RPMI7951 (cell line): ENCODE data around the gene HLA-DOA. TPM values are rescaled to one million over a fixed set of nuclear protein-coding genes. Genes with fewer than 3 reads are reported as not detected.

Experiments used
- DNase-seq: peaks from one replicate; pipeline ENCODE4 v3.0.0-alpha.2; 2012; ENCODE audit warnings: low read depth
- total RNA-seq: library from RNA; depleted of rRNA; stranded (reverse); fragments of >200 nt; shearing (Covaris generic); gene quantifications from 2 replicates; pipeline ENCODE4 v1.2.3, GENCODE V29; 2014

HLA-DOA gene
- total RNA-seq, 1 experiment from 2014 or later: not detected

DNA sequence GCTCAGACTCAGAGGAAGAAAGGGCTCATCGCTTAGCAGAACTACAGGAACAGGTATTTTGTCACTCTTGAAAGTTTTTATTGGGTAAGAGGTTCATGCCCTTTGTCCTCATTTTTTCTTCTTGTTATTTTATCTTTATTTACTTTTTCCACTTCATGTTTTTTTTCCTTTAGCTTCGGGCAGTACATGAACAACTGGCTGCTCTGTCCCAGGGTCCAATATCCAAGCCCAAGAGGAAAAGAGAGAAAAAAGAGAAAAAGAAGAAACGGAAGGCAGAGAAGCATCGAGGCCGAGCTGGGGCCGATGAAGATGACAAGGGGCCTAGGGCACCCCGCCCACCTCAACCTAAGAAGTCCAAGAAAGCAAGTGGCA is 31.5 kb downstream of the HLA-DOA start:
- DNase-seq: no peak

DNA sequence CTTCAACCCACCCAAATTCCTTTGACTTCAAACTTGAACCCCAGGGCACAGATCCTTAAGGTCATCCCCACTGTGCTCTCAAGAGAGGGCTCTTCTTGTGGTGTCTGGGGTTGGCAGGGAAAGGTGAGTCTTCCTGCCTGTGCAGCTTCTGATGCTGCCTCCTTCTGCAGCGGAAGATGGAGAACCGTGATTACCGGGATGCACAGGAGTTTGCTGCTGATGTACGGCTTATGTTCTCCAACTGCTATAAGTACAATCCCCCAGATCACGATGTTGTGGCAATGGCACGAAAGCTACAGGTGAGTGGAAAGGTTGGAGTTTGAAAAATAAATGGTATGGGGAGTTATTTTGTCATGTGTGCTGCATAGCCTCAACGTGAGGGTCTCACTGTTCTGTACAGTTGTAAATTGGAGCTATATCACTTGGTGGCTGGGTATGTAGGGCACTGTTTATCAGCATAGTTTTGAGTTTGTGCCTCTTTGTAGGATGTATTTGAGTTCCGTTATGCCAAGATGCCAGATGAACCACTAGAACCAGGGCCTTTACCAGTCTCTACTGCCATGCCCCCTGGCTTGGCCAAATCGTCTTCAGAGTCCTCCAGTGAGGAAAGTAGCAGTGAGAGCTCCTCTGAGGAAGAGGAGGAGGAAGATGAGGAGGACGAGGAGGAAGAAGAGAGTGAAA is 32.0 kb downstream of the HLA-DOA start:
- DNase-seq: no peak

DNA sequence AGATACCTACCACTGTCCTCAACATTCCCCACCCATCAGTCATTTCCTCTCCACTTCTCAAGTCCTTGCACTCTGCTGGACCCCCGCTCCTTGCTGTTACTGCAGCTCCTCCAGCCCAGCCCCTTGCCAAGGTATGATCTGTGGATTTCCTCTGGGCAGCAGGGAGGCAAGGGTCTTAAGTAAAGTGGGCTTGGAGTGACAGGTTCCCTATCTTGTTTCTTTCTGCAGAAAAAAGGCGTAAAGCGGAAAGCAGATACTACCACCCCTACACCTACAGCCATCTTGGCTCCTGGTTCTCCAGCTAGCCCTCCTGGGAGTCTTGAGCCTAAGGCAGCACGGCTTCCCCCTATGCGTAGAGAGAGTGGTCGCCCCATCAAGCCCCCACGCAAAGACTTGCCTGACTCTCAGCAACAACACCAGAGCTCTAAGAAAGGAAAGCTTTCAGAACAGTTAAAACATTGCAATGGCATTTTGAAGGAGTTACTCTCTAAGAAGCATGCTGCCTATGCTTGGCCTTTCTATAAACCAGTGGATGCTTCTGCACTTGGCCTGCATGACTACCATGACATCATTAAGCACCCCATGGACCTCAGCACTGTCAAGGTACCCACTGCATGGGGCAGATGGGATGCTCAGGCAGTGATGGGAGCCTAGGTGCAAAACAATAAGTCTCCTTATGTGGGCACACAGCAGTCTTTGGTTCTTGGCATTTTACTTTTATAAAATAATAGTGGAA is 32.9 kb downstream of the HLA-DOA start:
- DNase-seq: no peak

DNA sequence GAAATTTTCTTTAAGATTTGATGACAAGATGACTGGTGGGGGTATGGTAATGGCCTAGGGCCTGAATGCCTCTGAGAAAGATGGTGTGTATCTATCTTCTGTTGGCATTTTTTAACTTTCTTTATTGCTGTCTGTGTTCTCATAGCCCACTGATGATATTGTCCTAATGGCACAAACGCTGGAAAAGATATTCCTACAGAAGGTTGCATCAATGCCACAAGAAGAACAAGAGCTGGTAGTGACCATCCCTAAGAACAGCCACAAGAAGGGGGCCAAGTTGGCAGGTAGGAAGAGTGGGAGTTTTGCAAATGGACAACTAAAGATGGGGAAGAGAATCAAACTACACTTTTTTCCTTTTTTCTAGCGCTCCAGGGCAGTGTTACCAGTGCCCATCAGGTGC is 33.5 kb downstream of the HLA-DOA start:
- DNase-seq: no peak

DNA sequence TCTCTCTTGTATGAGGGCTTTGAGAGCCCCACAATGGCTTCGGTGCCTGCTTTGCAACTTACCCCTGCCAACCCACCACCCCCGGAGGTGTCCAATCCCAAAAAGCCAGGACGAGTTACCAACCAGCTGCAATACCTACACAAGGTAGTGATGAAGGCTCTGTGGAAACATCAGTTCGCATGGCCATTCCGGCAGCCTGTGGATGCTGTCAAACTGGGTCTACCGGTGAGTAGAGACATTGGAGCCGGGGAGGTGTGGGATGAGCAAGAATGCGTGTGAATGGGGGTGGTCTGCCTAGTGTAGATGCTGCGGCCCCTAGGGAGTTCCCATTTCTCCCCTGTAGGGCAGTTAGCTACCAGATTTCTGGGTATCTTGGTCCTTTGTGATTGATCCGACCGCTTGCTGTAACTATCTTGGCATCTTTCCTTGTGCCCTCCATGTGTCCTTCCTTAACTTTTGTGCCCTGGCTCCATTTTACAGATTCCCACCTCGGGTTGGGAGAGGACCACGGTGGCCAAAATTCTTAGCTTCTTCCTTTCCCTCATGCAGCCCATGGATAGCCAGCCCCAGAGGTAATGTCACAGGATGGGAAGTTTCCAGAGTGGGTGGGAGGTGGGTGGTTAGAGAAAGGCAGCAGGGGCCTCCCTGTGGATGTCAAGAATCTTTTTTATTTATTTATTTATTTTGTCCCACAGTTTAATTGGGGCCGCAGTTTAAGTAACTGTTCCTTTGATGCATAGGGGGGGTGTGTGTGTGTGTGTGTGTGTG is 34.7 kb downstream of the HLA-DOA start:
- no peak for DNase-seq

DNA sequence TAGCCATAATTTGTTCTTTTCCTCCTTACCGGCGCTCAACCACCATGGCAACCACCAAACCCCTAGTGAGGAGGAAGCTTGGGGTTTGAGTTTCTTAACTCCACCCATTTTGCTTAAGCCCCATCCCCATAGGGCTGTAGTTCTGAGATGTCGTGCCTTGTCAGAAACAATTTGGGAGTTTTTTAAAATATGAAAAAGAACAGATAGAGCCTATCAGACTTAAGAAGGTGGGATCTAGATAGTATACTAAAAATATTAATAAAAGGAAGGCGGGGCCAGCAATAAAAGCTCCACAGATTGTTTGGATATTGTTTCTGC is 35.4 kb downstream of the HLA-DOA start:
- peak; percentile 53 for DNase-seq

DNA sequence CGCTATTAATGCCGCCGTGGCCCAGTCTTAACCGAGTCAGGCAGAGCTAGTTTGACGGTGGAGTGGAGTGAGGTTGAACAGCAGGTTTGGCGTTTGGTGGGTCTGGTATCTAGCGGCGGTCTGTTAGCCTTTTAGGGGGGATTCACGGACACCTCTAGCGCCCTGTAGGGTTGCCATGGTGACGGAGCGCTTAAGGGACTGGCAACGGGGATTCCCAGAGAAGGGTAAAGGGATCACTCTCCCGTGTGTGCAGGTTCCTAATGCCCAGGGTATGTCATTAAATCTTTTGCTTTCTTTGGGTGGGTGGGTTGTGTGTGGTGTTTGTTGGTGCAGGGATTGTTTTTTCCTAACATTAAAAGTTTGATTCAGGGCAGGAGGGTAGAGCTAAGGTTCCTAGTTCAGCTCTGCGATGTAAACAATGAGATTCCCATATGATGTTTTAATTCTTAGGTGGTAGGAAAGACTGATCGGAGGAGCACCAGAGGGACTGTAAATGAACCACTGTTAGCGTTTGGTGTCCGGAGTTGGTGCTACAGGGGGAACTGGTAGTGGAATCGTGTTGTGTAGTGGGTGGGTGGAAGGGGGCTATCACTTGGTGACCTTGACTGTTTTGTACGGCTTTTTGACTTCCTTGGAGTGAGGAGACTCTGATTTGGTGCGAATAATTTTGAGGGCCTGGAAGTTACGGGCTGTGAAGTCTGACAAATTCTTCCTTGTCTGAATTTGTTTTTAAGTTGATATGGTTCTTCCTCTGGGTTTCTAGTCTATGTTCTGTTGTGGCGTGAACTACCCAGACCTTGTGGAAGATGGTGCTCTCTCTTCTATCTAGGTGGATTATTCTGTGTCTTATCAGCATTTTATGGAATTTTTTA is 36.0 kb downstream of the HLA-DOA start:
- peak; percentile 55 for DNase-seq

DNA sequence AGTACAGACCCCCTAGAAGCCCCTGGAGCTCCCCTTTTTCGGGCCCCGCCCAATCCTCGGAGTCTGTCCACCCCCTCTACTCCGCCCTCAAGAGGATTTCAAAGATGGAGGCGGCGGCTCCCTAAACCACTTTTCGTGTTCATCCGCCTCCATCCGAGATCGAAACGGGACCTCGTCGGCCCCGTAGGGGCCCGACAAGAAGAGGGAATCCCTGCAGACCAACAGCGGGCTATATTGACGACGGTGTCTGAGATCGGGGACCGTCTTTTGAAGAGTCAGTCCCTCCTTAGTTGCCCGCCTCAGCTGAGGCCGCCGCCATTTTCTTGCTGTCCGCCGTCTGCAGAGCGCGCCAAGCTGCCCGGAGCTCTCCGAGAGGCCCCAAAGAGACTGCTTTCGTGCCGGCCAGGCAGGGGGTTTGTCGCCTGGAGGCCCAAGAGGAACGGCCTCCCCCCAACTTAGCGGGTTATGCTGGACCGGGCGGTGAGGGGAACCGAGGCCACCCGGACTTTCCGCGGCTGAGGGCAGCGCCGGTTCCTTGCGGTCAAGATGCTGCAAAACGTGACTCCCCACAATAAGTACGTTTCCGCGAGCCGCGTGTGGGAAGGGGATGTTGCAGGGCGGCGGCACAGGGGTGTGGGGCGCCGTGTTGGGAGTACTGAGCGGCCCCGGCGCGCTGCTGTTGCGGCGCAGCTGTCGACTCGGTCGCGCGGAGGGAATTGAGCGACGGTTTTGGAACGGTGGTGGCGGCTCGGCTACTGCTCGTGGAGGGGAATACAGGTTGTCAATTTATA is 36.8 kb downstream of the HLA-DOA start:
- DNase-seq: no peak

DNA sequence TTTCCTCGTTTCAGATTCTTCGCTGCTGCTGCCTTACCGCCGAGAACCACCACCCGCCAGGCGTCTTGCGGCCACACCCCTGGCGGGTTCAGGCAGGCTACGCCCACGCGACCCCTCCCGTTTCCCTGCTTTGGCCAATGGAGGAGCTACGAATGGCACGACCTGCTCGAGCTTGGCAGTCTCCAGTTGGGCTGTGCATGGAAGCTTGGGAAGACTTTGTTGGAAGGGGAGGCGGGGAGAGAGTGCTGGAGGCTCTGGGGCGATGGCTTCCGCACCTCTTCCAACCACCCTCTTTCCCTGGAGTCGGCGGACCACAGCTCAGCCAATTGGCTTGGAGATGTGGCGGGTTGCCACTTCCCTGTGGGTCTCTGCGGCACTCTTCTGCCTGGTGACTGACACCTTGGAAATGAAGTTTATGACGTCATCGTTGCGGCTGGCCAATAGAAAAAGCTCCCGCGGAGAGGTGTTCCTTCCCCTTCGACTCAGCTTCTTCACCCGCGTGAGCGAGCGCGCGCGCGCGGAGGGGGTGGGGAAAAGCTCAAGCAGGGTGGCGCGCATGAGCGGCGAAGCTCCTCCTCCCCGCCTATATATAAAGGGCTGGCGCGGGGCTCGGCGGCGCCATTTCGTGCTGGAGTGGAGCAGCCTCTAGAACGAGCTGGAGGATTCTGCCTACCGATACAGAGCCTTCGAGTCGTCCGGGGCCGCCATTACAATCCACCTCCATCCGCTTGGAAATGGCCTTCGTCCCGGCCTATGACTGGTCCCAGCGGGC is 37.6 kb downstream of the HLA-DOA start:
- DNase-seq: peak; percentile 100

DNA sequence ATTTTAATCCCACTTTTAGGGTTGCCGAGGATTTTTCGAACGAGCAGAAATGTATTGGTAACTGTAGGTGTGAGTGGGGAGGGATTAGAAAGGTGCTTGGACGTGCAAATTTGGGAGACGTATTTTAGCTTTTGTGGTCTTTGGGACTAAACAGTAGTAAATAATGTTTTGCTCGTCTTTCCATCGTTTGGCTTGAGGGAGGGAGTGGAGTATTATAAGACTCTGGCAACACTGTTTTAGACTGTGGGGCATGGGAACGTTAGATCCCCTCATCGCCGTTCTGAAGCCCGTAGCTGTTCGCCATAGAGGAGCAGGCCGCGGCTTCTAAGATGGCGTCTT is 38.2 kb downstream of the HLA-DOA start:
- no peak for DNase-seq

DNA sequence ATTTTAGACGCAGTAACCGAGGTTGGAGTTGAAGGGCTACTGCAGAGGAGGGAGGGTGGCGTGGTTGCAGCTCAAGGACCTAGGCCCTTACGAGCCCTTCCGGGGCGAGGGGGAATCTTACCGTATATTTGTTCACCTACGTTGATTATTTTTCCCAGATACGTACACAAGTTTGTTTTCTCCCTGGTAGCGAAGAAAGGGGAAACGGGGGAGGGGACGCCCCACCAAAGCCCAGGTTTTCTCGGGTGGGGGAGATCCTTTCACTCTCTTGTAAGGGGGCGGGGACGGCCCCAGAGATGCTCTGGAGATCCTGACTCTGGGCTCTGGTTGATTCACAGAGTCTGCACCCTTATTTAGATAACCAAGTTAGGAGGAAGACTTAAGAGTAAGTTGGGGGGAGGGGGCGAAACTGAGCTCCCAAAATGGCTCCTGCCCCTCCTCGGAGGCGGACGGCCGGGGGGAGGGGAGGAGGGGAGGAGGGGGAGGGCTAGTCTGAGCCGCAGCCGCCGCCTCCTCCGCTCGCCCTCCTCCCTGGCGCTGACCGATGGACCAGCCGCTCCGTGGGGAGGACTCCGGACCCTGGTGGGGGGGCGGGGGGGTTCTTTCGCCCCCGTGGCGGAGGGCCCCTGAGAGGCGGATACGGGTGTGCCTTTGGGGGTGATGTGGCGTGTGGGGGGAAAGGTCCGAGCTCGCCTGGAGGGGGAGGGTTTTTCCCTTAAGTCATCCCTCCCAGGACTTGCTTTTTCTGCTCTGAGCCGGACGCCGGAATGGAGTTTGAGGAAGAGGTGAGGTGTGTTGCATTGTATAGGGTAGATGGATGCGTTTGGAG is 38.8 kb downstream of the HLA-DOA start:
- peak; percentile 92 for DNase-seq

DNA sequence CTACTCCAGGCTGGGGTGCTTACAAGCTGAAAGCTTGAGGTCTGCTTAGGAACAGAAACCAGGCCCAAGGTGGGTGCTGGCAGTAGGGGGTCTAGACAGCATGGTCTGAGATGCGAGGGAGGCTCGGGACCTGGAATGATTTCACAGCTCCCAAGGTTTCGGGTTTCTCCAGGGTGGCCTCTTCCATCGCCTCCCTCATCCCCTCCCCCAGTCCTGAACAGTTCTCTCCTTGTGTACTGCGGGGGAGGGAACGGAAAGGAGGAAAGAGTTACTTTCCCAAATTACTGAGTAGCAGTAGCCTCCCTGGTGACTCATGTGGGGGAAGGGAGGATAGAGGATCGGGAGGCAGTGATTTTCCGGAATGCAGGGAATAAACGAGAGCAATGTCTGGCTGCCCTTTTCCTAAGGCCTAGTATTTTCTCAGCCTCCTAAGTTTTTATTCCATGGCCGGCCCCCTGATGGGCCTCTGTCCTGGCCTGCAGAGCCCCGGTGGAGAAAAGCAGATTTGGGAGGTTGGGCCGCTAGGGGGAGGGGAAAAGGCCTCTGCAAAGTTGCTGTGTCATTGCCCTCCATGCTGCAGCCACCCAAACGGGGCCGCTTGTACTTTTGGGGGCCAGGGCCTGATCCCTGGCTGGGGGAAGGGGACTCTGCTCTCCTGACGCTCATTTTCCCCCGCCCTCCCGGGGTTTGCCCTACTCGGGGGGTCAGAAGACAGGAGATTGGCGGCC is 39.5 kb downstream of the HLA-DOA start:
- peak; percentile 98 for DNase-seq

DNA sequence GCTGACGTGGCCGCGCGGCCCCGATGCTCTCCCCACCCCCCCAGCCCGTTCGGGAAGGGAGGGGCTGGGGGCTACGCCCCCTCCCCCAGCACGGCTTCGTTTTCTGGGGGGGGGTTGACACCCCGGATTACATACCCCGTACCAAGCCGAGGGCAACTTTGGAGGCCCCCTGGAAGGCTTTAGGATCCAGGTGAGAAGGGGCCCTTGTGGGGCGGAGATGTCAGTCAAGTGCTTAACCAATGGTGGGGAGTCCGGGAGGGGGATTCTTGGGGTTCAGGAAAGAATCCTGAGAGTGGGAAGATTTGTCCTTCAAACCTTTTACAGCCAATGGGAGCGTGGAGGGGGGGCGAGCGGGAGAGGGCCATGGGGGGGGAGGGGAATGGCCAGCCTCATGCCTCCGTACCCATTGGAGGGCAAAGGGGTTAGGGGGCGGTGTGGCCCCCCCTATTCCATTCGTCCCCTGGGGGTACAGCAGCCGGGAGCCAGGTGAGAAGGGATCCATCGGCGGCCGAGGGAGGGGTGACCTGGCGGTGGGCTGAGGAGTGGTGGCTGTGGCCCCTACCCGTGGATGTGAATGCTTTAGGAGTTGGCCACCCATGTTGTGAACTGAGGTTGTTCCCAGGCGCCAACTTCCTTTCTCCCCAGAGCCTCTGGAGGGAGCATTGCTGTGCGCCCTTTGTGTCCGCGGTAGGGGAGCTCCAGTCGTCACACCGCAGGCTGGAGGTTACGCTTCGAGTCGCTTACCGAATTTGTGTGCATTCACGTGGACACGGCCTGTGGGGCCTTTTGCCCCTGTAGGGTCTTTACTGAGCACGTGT is 40.3 kb downstream of the HLA-DOA start:
- peak; percentile 81 for DNase-seq

DNA sequence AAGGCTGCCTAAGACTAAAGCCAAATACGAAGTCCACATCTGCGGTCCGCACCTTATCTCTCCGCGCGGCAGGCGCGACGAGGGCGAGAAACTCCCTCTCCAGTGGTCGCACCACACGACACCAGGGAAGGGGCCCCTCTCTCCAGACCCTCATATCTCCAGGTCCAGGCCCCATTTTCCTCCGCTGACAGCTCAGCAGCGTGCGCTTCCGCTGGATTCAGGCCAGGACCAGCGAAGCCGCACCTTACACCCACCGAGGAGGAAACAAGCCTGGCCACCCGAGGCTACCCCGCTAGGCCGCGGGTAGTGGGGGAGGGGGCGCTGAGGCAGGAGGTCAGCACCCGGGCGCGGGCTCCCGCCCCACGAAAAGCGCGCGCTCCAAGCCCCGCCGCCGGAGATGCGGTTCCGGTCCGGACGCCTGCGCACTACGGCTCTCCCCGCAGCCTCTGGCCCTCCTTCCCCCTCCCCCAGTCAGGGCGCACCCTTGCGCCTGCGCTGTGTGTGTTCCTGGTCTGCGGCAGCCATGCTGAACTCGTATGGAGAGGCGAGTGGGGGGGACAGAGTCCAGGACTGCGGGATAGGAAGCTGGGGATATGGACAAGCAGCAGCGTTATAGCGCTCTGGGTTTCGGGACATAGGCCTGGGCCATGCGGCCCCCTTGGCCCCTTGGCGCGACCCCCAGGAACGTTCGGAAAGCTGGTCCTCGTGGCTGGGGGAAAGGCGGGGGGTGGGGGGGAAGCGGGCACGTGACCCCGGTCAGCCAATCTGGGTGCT is 41.1 kb downstream of the HLA-DOA start, which contains the start of gene BRD2:
TSS of gene BRD2 (plus strand) at position 502 of the 774 bp plus-strand sequence. CDS start 4,305 bp downstream, outside the sequence.
- DNase-seq: peak; percentile 95

DNA sequence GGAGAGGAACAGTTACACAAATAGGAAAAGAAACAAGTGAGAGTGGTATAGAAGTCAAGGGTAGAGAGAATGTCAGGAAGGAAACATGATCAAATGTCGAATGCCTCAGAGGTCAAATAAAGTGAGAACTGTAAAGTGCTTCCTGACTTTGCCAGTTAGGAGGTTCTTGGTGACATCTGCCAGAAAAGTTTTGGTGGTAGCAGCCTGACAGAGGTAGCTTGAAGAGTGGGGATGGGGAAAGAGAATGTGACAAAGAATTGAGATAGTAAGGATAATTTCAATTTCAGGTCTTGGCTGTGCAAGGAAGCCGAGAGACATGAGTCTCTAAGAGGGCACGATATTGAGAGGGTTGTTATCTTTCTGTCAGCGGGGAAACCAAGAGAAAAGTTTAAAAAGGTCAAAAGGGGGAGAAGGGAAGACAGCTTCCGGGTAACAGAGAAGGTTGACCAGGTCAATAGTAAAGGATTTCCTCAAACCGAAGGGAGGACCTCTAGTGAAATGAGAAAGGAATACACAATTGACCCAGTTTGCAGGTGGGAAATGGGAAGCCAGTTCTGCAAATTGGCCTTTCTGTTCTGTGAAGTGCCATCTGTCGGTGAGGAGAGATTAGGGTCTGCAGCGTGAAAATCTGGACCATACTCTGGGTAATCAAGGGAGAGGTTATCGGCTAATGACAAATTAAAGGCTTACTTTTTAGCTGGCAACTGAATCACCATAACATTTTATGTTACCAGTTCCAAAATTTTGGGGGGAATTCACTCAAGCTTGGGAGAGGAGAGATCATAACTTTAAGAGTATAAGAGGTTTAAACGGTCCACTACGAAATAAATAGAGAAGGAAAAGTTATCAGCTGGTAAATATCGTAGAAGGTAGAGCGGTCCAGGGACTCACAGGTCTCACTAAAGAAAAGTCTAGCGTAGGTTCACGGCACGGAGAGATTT is 42.0 kb downstream of the HLA-DOA start:
- DNase-seq: peak; percentile 67

DNA sequence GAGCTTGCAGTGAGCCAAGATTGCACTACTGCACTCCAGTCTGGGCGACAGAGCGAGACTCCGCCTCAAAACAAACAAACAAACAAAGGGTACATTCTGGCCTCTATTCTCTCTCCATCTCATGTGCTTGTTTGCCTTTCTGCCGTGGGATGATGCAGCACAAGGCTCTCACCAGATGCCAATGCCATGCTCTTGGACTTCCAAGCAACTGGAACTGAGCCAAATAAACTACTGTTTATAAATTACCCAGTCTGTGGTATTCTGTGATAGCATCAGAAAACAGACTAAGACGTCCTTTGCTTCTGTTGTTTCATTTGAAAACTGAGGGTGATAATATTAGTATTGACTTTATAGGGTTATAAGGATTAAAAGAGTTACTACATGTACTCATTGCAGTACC is 44.6 kb downstream of the HLA-DOA start:
- DNase-seq: no peak
